IMR-90 (cell line): Measurements from ENCODE around the gene CCDC77. TPM values are rescaled to one million over a fixed set of nuclear protein-coding genes. Genes with fewer than 3 reads are reported as not detected.

ENCODE experiments used
- ATAC-seq: fragments of 200-7000 bp; cut with Tn5 transposase; 2 replicates; pipeline ENCODE4 v1.9.1; 2020; ENCODE audit warnings: low read depth, mild to moderate bottlenecking, moderate library complexity
- BruUV-seq: library from RNA; stranded (reverse); fragments of 400-500 nt; replicated peaks from 2 replicates; lab custom pipeline; 2021; lab: Mats Ljungman, UMichigan
- CTCF ChIA-PET: fragments of 300-600 bp; formaldehyde crosslinking; extraction: SDS; loops from one replicate; lab custom pipeline; 2021; ENCODE audit warnings: antibody characterized with exemption; lab: Yijun Ruan, JAX
- POLR2A ChIA-PET: fragments of 300-600 bp; sonication (Branson Sonifier 250); formaldehyde crosslinking; loops from one replicate; lab custom pipeline; 2022; ENCODE audit warnings: antibody characterized with exemption; ENCODE audit not compliant: unreplicated experiment; lab: Charles Lee
- DNase-seq: peaks from one replicate; pipeline ENCODE4 v3.0.0; 2013
- H2AFZ ChIP-seq: replicated peaks from 2 replicates; pipeline ENCODE3; 2013; ENCODE audit warnings: low read length, mild to moderate bottlenecking; ENCODE audit not compliant: poor library complexity
- H2AK5ac ChIP-seq: 2 replicates; pipeline ENCODE4 v1.6.1; 2013; ENCODE audit warnings: low read depth, low read length, inconsistent platforms
- H2AK9ac ChIP-seq: replicated peaks from 2 replicates; pipeline ENCODE3; 2013; ENCODE audit warnings: mild to moderate bottlenecking, low read depth, low read length, moderate library complexity; ENCODE audit not compliant: poor library complexity
- H2BK120ac ChIP-seq: 2 replicates; pipeline ENCODE4 v1.6.1; 2013; ENCODE audit warnings: low read depth, low read length, inconsistent platforms
- H2BK15ac ChIP-seq: 3 replicates; pipeline ENCODE4 v1.6.1; 2013; ENCODE audit warnings: low read depth, low read length, inconsistent platforms
- H2BK20ac ChIP-seq: 2 replicates; pipeline ENCODE4 v1.6.1; 2013; ENCODE audit warnings: low read depth, mild to moderate bottlenecking, inconsistent platforms, low read length, moderate library complexity
- H2BK5ac ChIP-seq: 2 replicates; pipeline ENCODE4 v1.6.1; 2013; ENCODE audit warnings: mild to moderate bottlenecking, low read depth, low read length, inconsistent platforms; ENCODE audit not compliant: poor library complexity, severe bottlenecking
- H3K14ac ChIP-seq: replicated peaks from 2 replicates; pipeline ENCODE4 v1.6.1; 2013; ENCODE audit warnings: low read depth, low read length, inconsistent platforms
- H3K18ac ChIP-seq: 2 replicates; pipeline ENCODE4 v1.6.1; 2013; ENCODE audit warnings: low read depth, low read length, control low read depth
- H3K23ac ChIP-seq: 2 replicates; pipeline ENCODE4 v1.6.1; 2013; ENCODE audit warnings: low read depth, low read length, inconsistent platforms
- H3K27ac ChIP-seq: 2 replicates; pipeline ENCODE4 v1.5.1; 2013; ENCODE audit warnings: mild to moderate bottlenecking, control low read depth, low read length; ENCODE audit not compliant: insufficient read depth
- H3K27me3 ChIP-seq: 2 replicates; pipeline ENCODE4 v1.6.1; 2013; ENCODE audit warnings: low read length; ENCODE audit not compliant: control insufficient read depth, insufficient read depth
- H3K36me3 ChIP-seq: 2 replicates; pipeline ENCODE4 v1.6.1; 2013; ENCODE audit warnings: low read length, mixed read lengths; ENCODE audit not compliant: control insufficient read depth, insufficient read depth
- H3K4ac ChIP-seq: 2 replicates; pipeline ENCODE4 v1.6.1; 2013; ENCODE audit warnings: low read depth, low read length, inconsistent platforms
- H3K4me1 ChIP-seq: 2 replicates; pipeline ENCODE4 v1.6.1; 2013; ENCODE audit warnings: low read length, mixed read lengths; ENCODE audit not compliant: control insufficient read depth, insufficient read depth
- H3K4me2 ChIP-seq: 2 replicates; pipeline ENCODE4 v1.6.1; 2013; ENCODE audit warnings: low read depth, mild to moderate bottlenecking, control low read depth, low read length, moderate library complexity
- H3K4me3 ChIP-seq: 2 replicates; pipeline ENCODE4 v1.5.1; 2013; ENCODE audit warnings: low read depth, mild to moderate bottlenecking, control low read depth, low read length, moderate library complexity; ENCODE audit not compliant: insufficient read depth
- H3K56ac ChIP-seq: 2 replicates; pipeline ENCODE4 v1.6.1; 2013; ENCODE audit warnings: low read length, inconsistent platforms; ENCODE audit not compliant: insufficient read depth; ENCODE audit errors: extremely low read depth
- H3K79me1 ChIP-seq, 2 experiments: 2 replicates each; pipeline ENCODE4 v1.6.1; 2013; ENCODE audit warnings: low read length in 2 of 2, inconsistent platforms in 1 of 2, low read depth in 1 of 2
- H3K9ac ChIP-seq: 2 replicates; pipeline ENCODE4 v1.6.1; 2013; ENCODE audit warnings: low read depth, low read length, control low read depth
- H3K9me1 ChIP-seq: 2 replicates; pipeline ENCODE4 v1.6.1; 2013; ENCODE audit warnings: low read length, inconsistent platforms; ENCODE audit not compliant: insufficient read depth
- H3K9me3 ChIP-seq: 2 replicates; pipeline ENCODE4 v1.6.1; 2013; ENCODE audit warnings: low read length; ENCODE audit not compliant: control insufficient read depth, insufficient read depth
- H4K20me1 ChIP-seq: 2 replicates; pipeline ENCODE4 v1.6.1; 2013; ENCODE audit warnings: low read length, inconsistent platforms; ENCODE audit not compliant: insufficient read depth
- H4K5ac ChIP-seq: 2 replicates; pipeline ENCODE4 v1.6.1; 2013; ENCODE audit warnings: mild to moderate bottlenecking, low read depth, low read length, control low read depth
- H4K8ac ChIP-seq, 2 experiments: 2 replicates each; pipeline ENCODE4 v1.6.1; 2013; ENCODE audit warnings: low read depth in 2 of 2, low read length in 2 of 2, control low read depth in 1 of 2, inconsistent platforms in 1 of 2
- H4K91ac ChIP-seq: 2 replicates; pipeline ENCODE4 v1.6.1; 2013; ENCODE audit warnings: low read depth, low read length, inconsistent platforms; ENCODE audit not compliant: insufficient read depth
- BHLHE40 ChIP-seq: fragments of 150-350 bp; IDR thresholded peaks from 2 replicates; pipeline ENCODE4 v1.6.1; 2016; ENCODE audit warnings: mild to moderate bottlenecking, low read depth, low read length
- CEBPB ChIP-seq: IDR thresholded peaks from 2 replicates; pipeline ENCODE4 v1.6.1; 2012; ENCODE audit warnings: low read depth, low read length, improper control_type of control experiment
- CHD1 ChIP-seq: IDR thresholded peaks from 2 replicates; pipeline ENCODE4 v1.6.1; 2012; ENCODE audit warnings: low read depth, low read length, improper control_type of control experiment
- FOS ChIP-seq: fragments of 150-350 bp; IDR thresholded peaks from 2 replicates; pipeline ENCODE4 v1.6.1; 2016; ENCODE audit warnings: low read depth, low read length
- MAFK ChIP-seq: IDR thresholded peaks from 2 replicates; pipeline ENCODE4 v1.6.1; 2012; ENCODE audit warnings: low read depth, low read length, improper control_type of control experiment
- MAZ ChIP-seq: IDR thresholded peaks from 2 replicates; pipeline ENCODE4 v1.6.1; 2012; ENCODE audit warnings: low read depth, mild to moderate bottlenecking, low read length, improper control_type of control experiment, moderate library complexity, borderline replicate concordance
- MXI1 ChIP-seq: IDR thresholded peaks from 2 replicates; pipeline ENCODE4 v1.6.1; 2012; ENCODE audit warnings: low read depth, mild to moderate bottlenecking, low read length, moderate library complexity, borderline replicate concordance
- POLR2A ChIP-seq: IDR thresholded peaks from 2 replicates; pipeline ENCODE4 v1.6.1; 2012; ENCODE audit warnings: mild to moderate bottlenecking, low read depth, low read length
- SMC3 ChIP-seq: fragments of 150-350 bp; IDR thresholded peaks from 2 replicates; pipeline ENCODE4 v1.6.1; 2016; ENCODE audit warnings: low read depth, mild to moderate bottlenecking, antibody characterized with exemption, low read length, moderate library complexity
- WGBS, 2 experiments: methylation state at CpG; one replicate each; pipeline versions ENCODE4 v1.1.5 to v1.1.7; 2013; ENCODE audit warnings: missing lambda C conversion rate in 2 of 2; ENCODE audit not compliant: insufficient read length in 1 of 2; ENCODE audit errors: extremely low coverage in 2 of 2; 5-methylcytosine and 5-hydroxymethylcytosine counted together
- dilution Hi-C: fragments of 300-500 bp; cut with HindIII; formaldehyde crosslinking; loops from one replicate; pipeline ENCODE4 v1.14.3; 2018; ENCODE audit warnings: low sequenced_read_pairs; ENCODE audit not compliant: unreplicated experiment
- in situ Hi-C: fragments of 300-500 bp; cut with MboI; formaldehyde crosslinking; loops from 3 replicates; pipeline ENCODE4 v1.14.3; 2019; ENCODE audit warnings: low sequenced_read_pairs, inconsistent platforms, mixed read lengths
- intact Hi-C: fragments of 100-400 bp; cut with micrococcal nuclease; formaldehyde crosslinking; loops from 2 replicates; pipeline ENCODE4 v1.10.0; 2022
- polyA plus RNA-seq, 3 experiments: library from polyadenylated mRNA; depleted of rRNA; stranded (reverse); fragments of >200 nt; gene quantifications; 2 replicates each; pipeline ENCODE4 v1.2.3, GENCODE V29; 2012; ENCODE audit warnings: low replicate concordance in 1 of 3
- total RNA-seq: library from RNA; depleted of rRNA; stranded (reverse); fragments of >200 nt; gene quantifications from 2 replicates; pipeline ENCODE4 v1.2.3, GENCODE V29; 2012
- TF ChIP-seq, protein P1 (sequence below): fragments of 150-350 bp; IDR thresholded peaks from 2 replicates; pipeline ENCODE4 v1.6.1; 2017; ENCODE audit warnings: mild to moderate bottlenecking, antibody characterized with exemption, low read length, low read depth
- TF ChIP-seq, protein P2 (sequence below): conservative IDR thresholded peaks from 2 replicates; pipeline ENCODE4 v1.5.1; 2012; ENCODE audit warnings: mild to moderate bottlenecking, low read depth, low read length, improper control_type of control experiment

Gene CCDC77
- total and polyA plus RNA-seq, 2 of the 4 experiments (the other 2 are of a cell fraction), result 6.6 to 7.2 TPM

DNA sequence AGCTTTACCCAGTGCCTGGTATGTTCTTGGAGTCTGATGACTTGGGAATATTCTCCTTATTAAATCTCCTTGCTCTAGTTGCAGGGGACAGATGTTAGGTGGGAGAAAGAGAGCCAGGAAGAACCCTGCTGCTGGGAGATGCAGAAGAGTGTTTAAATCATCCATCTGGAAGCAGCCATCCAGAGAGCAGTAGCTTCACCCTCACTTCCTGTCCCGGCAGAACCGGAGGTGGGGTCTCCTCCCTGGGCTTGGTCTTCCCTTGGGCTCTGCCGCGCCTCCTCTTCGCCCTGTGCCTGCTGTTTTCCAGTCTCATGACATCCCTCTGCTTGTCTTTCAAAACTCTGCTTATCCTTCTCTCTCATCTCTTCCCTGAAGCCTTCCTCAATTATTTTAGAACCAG, 73.8 kb downstream of the CCDC77 start:
- Histone ChIP-seq H3K23ac (no peak overlapping the region), H3K9ac (no peak overlapping the region), H4K20me1 (no peaks in the 10 kb centered on the region), H3K56ac (no peak overlapping the region), H3K18ac (no peak overlapping the region), H3K27ac (no peak overlapping the region), H3K4me2 (no peak overlapping the region), H2BK15ac (no peak overlapping the region), H3K9me1 (no peaks in the 10 kb centered on the region), H4K5ac (no peak overlapping the region), H2AK9ac (no peak overlapping the region), H3K14ac (no peak overlapping the region), H3K4me1 (no peaks in the 10 kb centered on the region), H4K91ac (no peak overlapping the region), H3K36me3 (no peaks in the 10 kb centered on the region), H4K8ac (no peak overlapping the region), H2AFZ (no peak overlapping the region), H3K4me3 (no peak overlapping the region), H3K27me3 (peaks cover 63% of the 10 kb centered on the region), H2BK20ac (no peak overlapping the region), H3K4ac (no peak overlapping the region), H3K9me3 (no peaks in the 10 kb centered on the region), H2BK5ac (no peak overlapping the region), H2BK120ac (no peak overlapping the region), H2AK5ac (no peak overlapping the region), H3K79me1 (no peaks in the 10 kb centered on the region)
- CTCF ChIA-PET, result no interaction called here
- in situ Hi-C loops, result no loop called here
- ATAC-seq (no peak), DNase-seq (no peak)
- dilution Hi-C loops, result no loop called here
- no TSS peak for BruUV-seq
- intact Hi-C loops, result no loop called here
- whole genome bisulfite sequencing, 2 experiments, result 53% methylated on average over 5 of the region's 5 CpGs; no CpG with 5 or more reads in 1 of the 2 experiments
- TF ChIP-seq FOS (no peak), MXI1 (no peak), SMC3 (no peak), MAFK (no peak), POLR2A (no peak), MAZ (no peak), BHLHE40 (no peak), CHD1 (no peak), CEBPB (no peak)
- TF ChIP-seq, protein P1, sequence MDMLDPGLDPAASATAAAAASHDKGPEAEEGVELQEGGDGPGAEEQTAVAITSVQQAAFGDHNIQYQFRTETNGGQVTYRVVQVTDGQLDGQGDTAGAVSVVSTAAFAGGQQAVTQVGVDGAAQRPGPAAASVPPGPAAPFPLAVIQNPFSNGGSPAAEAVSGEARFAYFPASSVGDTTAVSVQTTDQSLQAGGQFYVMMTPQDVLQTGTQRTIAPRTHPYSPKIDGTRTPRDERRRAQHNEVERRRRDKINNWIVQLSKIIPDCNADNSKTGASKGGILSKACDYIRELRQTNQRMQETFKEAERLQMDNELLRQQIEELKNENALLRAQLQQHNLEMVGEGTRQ, result no peak
- TF ChIP-seq, protein P2, sequence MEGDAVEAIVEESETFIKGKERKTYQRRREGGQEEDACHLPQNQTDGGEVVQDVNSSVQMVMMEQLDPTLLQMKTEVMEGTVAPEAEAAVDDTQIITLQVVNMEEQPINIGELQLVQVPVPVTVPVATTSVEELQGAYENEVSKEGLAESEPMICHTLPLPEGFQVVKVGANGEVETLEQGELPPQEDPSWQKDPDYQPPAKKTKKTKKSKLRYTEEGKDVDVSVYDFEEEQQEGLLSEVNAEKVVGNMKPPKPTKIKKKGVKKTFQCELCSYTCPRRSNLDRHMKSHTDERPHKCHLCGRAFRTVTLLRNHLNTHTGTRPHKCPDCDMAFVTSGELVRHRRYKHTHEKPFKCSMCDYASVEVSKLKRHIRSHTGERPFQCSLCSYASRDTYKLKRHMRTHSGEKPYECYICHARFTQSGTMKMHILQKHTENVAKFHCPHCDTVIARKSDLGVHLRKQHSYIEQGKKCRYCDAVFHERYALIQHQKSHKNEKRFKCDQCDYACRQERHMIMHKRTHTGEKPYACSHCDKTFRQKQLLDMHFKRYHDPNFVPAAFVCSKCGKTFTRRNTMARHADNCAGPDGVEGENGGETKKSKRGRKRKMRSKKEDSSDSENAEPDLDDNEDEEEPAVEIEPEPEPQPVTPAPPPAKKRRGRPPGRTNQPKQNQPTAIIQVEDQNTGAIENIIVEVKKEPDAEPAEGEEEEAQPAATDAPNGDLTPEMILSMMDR, result no peak
- POLR2A ChIA-PET, result no interaction called here
